Measurements from ENCODE around the gene C1orf226. TPM values are rescaled to one million over a fixed set of nuclear protein-coding genes. Genes with fewer than 3 reads are reported as not detected.

The C1orf226 gene
- total and polyA plus RNA-seq, 10 of the 15 experiments (the other 5 are each of a cell fraction or from before 2014, with no cell fraction given), result not detected

DNA sequence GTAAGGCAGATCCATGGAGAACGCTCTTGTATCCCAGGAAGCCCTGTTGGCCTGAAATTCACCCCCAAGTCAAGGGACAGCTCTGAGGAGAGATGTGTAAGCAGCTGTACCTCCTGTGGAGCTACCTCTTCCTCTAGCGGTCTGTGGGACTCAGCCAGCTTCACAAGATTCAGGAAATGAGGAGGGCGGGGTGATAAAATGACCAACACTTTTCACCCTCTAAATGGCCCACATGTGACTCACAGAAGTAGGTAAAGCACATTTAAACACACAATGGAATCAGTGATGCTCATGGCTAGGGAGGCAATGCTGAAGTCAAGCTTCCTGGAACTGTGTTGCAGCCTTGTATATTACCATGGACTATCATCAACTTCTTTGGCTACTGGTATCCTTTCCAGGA is 30.5 kb downstream of the C1orf226 start, which contains the start of gene SH2D1B:
Gene SH2D1B, minus strand, starts transcription at position 135 of the 400 bp plus-strand sequence. Its CDS starts 120 bp downstream, at position 15.
- ATAC-seq, result no peak
- intact Hi-C loops (cut with micrococcal nuclease; ENCODE audit: unreplicated experiment), result no loop called here
- no peaks in the 10 kb centered on the region; the same call in 1 of the 3 replicates for H3K9me3 ChIP-seq (replicated peaks; ENCODE audit: control insufficient read depth, insufficient read depth, low read length)
- WGBS (ENCODE audit: insufficient coverage, insufficient replicate concordance, low lambda C conversion rate, missing lambda C conversion rate), result 16% methylated on average over 3 of the region's 3 CpGs
- H3K4me1 ChIP-seq (ENCODE audit: control insufficient read depth, insufficient read depth, low read length), result no peaks in the 10 kb centered on the region
- H4K20me1 ChIP-seq (ENCODE audit: control insufficient read depth, insufficient read depth), result no peaks in the 10 kb centered on the region
- POLR2A ChIA-PET, result no interaction called here
- CTCF ChIA-PET, result interaction anchor here (0.9 kb wide), 1 partner anchor 31 kb away, joined by 3 read pairs; no protein-coding TSS in a partner anchor
- H3K9ac ChIP-seq (ENCODE audit: control insufficient read depth, insufficient read depth, low read length), result no peak within 1 kb of the TSS
- no peaks in the 10 kb centered on the region for H3K79me2 ChIP-seq (ENCODE audit: control insufficient read depth, insufficient read depth, low read length)
- no peak for TF ChIP-seq IRF3 (IDR thresholded peaks at IDR 0.05)
- TF ChIP-seq KAT2A (conservative IDR thresholded peaks at IDR 0.05; ENCODE audit: control insufficient read depth, low read depth, low read length), result no peak
- no peak for TF ChIP-seq CBFB (IDR thresholded peaks at IDR 0.05; ENCODE audit: low read depth)
- no peak for TF ChIP-seq RELA (IDR thresholded peaks at IDR 0.05; ENCODE audit: borderline replicate concordance, partially characterized antibody)
- TF ChIP-seq CUX1 (IDR thresholded peaks at IDR 0.05; ENCODE audit: insufficient replicate concordance, low read depth, low read length), result no peak
- TF ChIP-seq CHD2 (IDR thresholded peaks at IDR 0.05; ENCODE audit: borderline replicate concordance, low read depth, low read length), result no peak
- no peak for TF ChIP-seq SMAD5 (IDR thresholded peaks at IDR 0.05; ENCODE audit: low read depth)
- no peak within 1 kb of the TSS for H3K4me3 ChIP-seq
- H3K27ac ChIP-seq (ENCODE audit: control insufficient read depth, insufficient read depth), result no peak within 1 kb of the TSS
- in situ Hi-C loops (cut with MboI), result no loop called here
- no TSS peak for BruUV-seq (replicated peaks)
- no peak within 1 kb of the TSS for H3K4me2 ChIP-seq (ENCODE audit: control insufficient read depth, insufficient read depth)
- no peaks in the 10 kb centered on the region; a peak in 2 of 4 replicates for H3K27me3 ChIP-seq (replicated peaks in 1 of 2; ENCODE audit: control insufficient read depth in 2 of 2, insufficient read depth in 2 of 2, low read length in 1 of 2)
- H3K36me3 ChIP-seq (ENCODE audit: control insufficient read depth in 2 of 2, insufficient read depth in 2 of 2, low read length in 1 of 2), result no peaks in the 10 kb centered on the region
- FAIRE-seq, result no peak
- DNase-seq (ENCODE audit: low read depth, low spot score), result no peak
- RAD21 ChIA-PET (ENCODE audit: unreplicated experiment), result no interaction called here
- no peak within 1 kb of the TSS for H2AFZ ChIP-seq (ENCODE audit: control insufficient read depth, low read depth, low read length)
- SMC1A ChIA-PET (ENCODE audit: uncharacterized antibody, unreplicated experiment), result no interaction called here
